Liver (tissue), 3 donors: Measurements from ENCODE around the gene VPS13C.

ENCODE experiments used
- EGR1 ChIP-seq, 2 donors: IDR thresholded peaks; 2 replicates each; pipeline ENCODE4 v1.6.1; 2016 to 2018; ENCODE audit warnings: antibody characterized with exemption in 2 of 2, low read depth in 2 of 2
- RAD21 ChIP-seq, 2 donors: IDR thresholded peaks; 2 replicates each; pipeline ENCODE4 v1.6.1; 2016; ENCODE audit warnings: antibody characterized with exemption in 2 of 2, mild to moderate bottlenecking in 2 of 2
- TAF1 ChIP-seq: conservative IDR thresholded peaks from 2 replicates; pipeline ENCODE4 v1.6.1; 2016; ENCODE audit warnings: antibody characterized with exemption, mild to moderate bottlenecking
- YY1 ChIP-seq: IDR thresholded peaks from 2 replicates; pipeline ENCODE4 v1.6.1; 2016; ENCODE audit warnings: antibody characterized with exemption, mild to moderate bottlenecking
- TF ChIP-seq, protein P1 (sequence below): fragments of 150-350 bp; IDR thresholded peaks from 2 replicates; pipeline ENCODE4 v1.5.1; 2017; ENCODE audit warnings: improper control_type of control experiment, low read depth, low read length; ENCODE audit not compliant: missing input control
- TF ChIP-seq, protein P2 (sequence below): IDR thresholded peaks from 2 replicates; pipeline ENCODE4 v1.6.1; 2016; ENCODE audit warnings: antibody characterized with exemption
- TF ChIP-seq, protein P3 (sequence below): IDR thresholded peaks from 2 replicates; pipeline ENCODE4 v1.6.1; 2016; ENCODE audit warnings: antibody characterized with exemption
- TF ChIP-seq, protein P4 (sequence below): IDR thresholded peaks from 2 replicates; pipeline ENCODE4 v1.6.1; 2016; ENCODE audit warnings: antibody characterized with exemption
- donor health status: healthy.
- donor health status: healthy.

DNA sequence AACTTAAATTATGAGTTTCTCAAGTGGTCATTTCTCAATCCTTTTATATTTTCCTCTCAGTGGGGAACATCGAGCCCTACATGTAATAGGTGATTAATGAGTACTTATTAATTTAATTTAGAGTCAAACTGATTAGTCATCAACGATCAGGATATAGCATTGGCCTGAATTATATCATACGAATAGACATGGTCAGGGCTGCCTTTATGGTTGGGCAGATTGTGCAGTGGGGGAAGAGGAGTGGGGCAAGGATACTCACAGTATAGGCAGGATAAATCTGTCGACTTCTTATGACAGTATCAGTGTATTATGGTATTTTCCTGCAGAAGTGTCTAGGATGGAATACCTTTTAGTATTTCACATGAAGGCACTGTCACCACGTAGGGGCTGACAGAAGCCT, 33.6 kb upstream of the VPS13C start:
- TF ChIP-seq, protein P1, sequence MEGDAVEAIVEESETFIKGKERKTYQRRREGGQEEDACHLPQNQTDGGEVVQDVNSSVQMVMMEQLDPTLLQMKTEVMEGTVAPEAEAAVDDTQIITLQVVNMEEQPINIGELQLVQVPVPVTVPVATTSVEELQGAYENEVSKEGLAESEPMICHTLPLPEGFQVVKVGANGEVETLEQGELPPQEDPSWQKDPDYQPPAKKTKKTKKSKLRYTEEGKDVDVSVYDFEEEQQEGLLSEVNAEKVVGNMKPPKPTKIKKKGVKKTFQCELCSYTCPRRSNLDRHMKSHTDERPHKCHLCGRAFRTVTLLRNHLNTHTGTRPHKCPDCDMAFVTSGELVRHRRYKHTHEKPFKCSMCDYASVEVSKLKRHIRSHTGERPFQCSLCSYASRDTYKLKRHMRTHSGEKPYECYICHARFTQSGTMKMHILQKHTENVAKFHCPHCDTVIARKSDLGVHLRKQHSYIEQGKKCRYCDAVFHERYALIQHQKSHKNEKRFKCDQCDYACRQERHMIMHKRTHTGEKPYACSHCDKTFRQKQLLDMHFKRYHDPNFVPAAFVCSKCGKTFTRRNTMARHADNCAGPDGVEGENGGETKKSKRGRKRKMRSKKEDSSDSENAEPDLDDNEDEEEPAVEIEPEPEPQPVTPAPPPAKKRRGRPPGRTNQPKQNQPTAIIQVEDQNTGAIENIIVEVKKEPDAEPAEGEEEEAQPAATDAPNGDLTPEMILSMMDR = no peak
- no peak for TF ChIP-seq RAD21 (IDR thresholded peaks at IDR 0.05)
- TF ChIP-seq, protein P2, sequence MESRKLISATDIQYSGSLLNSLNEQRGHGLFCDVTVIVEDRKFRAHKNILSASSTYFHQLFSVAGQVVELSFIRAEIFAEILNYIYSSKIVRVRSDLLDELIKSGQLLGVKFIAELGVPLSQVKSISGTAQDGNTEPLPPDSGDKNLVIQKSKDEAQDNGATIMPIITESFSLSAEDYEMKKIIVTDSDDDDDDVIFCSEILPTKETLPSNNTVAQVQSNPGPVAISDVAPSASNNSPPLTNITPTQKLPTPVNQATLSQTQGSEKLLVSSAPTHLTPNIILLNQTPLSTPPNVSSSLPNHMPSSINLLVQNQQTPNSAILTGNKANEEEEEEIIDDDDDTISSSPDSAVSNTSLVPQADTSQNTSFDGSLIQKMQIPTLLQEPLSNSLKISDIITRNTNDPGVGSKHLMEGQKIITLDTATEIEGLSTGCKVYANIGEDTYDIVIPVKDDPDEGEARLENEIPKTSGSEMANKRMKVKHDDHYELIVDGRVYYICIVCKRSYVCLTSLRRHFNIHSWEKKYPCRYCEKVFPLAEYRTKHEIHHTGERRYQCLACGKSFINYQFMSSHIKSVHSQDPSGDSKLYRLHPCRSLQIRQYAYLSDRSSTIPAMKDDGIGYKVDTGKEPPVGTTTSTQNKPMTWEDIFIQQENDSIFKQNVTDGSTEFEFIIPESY = no peak
- TF ChIP-seq YY1 = no peak
- no peak for TF ChIP-seq EGR1 (IDR thresholded peaks at IDR 0.05; ENCODE audit: low read depth in 2 of 2)
- TF ChIP-seq, protein P3, sequence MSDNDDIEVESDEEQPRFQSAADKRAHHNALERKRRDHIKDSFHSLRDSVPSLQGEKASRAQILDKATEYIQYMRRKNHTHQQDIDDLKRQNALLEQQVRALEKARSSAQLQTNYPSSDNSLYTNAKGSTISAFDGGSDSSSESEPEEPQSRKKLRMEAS = no peak
- TF ChIP-seq, protein P4, sequence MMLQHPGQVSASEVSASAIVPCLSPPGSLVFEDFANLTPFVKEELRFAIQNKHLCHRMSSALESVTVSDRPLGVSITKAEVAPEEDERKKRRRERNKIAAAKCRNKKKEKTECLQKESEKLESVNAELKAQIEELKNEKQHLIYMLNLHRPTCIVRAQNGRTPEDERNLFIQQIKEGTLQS = no peak
- no peak for TF ChIP-seq TAF1
